ENCODE data around the gene RCOR1.
"Not testable (repeated sequence)": the region's sequence is repeated elsewhere in the genome, so short reads cannot be mapped to it uniquely, and the experiment has no call there.

RCOR1 gene

GRCh38 chr14:102616799-102617198 lies 24.4 kb downstream of the RCOR1 start:
- no peak for TF ChIP-seq CTCF (IDR thresholded peaks at IDR 0.05; ENCODE audit: low read depth, low read length)

GRCh38 chr14:102619012-102619411 lies 26.6 kb downstream of the RCOR1 start:
- DNase-seq (ENCODE audit: low read depth, low spot score) = not testable (repeated sequence)

More at GRCh38 chr14:102616799-102617198, 24.4 kb downstream of the RCOR1 start:
- DNase-seq (ENCODE audit: low read depth, low spot score) = no peak
- H3K4me3 ChIP-seq (ENCODE audit: low read depth, low read length) = no peak overlapping the region
- in situ Hi-C loops (cut with HindIII; ENCODE audit: low sequenced_read_pairs) = no loop called here

GRCh38 chr14:102620413-102620812 lies 28.0 kb downstream of the RCOR1 start:
- in situ Hi-C loops (cut with HindIII; ENCODE audit: low sequenced_read_pairs) = no loop called here
- H3K4me3 ChIP-seq (ENCODE audit: low read depth, low read length) = no peak overlapping the region
- peak; percentile 41 for DNase-seq (ENCODE audit: low read depth, low spot score)
- TF ChIP-seq CTCF (IDR thresholded peaks at IDR 0.05; ENCODE audit: low read depth, low read length) = no peak

More at GRCh38 chr14:102619012-102619411, 26.6 kb downstream of the RCOR1 start:
- in situ Hi-C loops (cut with HindIII; ENCODE audit: low sequenced_read_pairs); H3K4me3 ChIP-seq (ENCODE audit: low read depth, low read length): not testable (repeated sequence)

GRCh38 chr14:102622262-102622885 lies 29.9 kb downstream of the RCOR1 start:
- in situ Hi-C loops (cut with HindIII; ENCODE audit: low sequenced_read_pairs) = no loop called here
- TF ChIP-seq CTCF (IDR thresholded peaks at IDR 0.05; ENCODE audit: low read depth, low read length) = no peak
- no peak for DNase-seq (ENCODE audit: low read depth, low spot score)
- H3K4me3 ChIP-seq (ENCODE audit: low read depth, low read length) = no peak overlapping the region

GRCh38 chr14:102624666-102625065 lies 32.2 kb downstream of the RCOR1 start:
- no peak overlapping the region for H3K4me3 ChIP-seq (ENCODE audit: low read depth, low read length)
- in situ Hi-C loops (cut with HindIII; ENCODE audit: low sequenced_read_pairs) = no loop called here
- no peak for DNase-seq (ENCODE audit: low read depth, low spot score)
- TF ChIP-seq CTCF (IDR thresholded peaks at IDR 0.05; ENCODE audit: low read depth, low read length) = no peak

- no peak overlapping the region for H3K4me3 ChIP-seq (ENCODE audit: low read depth, low read length)
- in situ Hi-C loops (cut with HindIII; ENCODE audit: low sequenced_read_pairs) = no loop called here
- no peak for TF ChIP-seq CTCF (IDR thresholded peaks at IDR 0.05; ENCODE audit: low read depth, low read length)
- DNase-seq (ENCODE audit: low read depth, low spot score) = no peak
Observed at GRCh38 chr14:102625564-102626296, 33.3 kb downstream of the RCOR1 start.

- no peak for DNase-seq (ENCODE audit: low read depth, low spot score)
- TF ChIP-seq CTCF (IDR thresholded peaks at IDR 0.05; ENCODE audit: low read depth, low read length) = no peak
- H3K4me3 ChIP-seq (ENCODE audit: low read depth, low read length) = no peak overlapping the region
- in situ Hi-C loops (cut with HindIII; ENCODE audit: low sequenced_read_pairs) = no loop called here
Observed at GRCh38 chr14:102626530-102626929, 34.1 kb downstream of the RCOR1 start.
